Endodermal cell (in vitro differentiated cells): ENCODE results near the gene UBE2D4. TPM values are rescaled to one million over a fixed set of nuclear protein-coding genes. Genes with fewer than 3 reads are reported as not detected.

Experiments used
- DNase-seq: peaks from one replicate; pipeline ENCODE4 v3.0.0-alpha.2; 2017
- H3K27ac ChIP-seq: 2 replicates; pipeline ENCODE4 v1.5.1; 2013; ENCODE audit warnings: mild to moderate bottlenecking, low read depth, low read length, moderate library complexity
- H3K27me3 ChIP-seq: 2 replicates; pipeline ENCODE4 v1.6.1; 2013; ENCODE audit warnings: mild to moderate bottlenecking, low read length, moderate library complexity; ENCODE audit not compliant: insufficient read depth, control insufficient read depth, poor library complexity, severe bottlenecking
- H3K36me3 ChIP-seq: 2 replicates; pipeline ENCODE4 v1.7.0; 2013; ENCODE audit warnings: mild to moderate bottlenecking, low read length, moderate library complexity; ENCODE audit not compliant: control insufficient read depth, insufficient read depth
- H3K4me1 ChIP-seq: one replicate; pipeline ENCODE4 v1.7.0; 2013; ENCODE audit warnings: low read length; ENCODE audit not compliant: control insufficient read depth, insufficient read depth
- H3K4me3 ChIP-seq: 2 replicates; pipeline ENCODE4 v1.5.1; 2013; ENCODE audit warnings: mild to moderate bottlenecking, low read length, moderate library complexity
- H3K9ac ChIP-seq: 2 replicates; pipeline ENCODE4 v1.6.1; 2013; ENCODE audit warnings: mild to moderate bottlenecking, low read length, moderate library complexity; ENCODE audit not compliant: poor library complexity, severe bottlenecking; ENCODE audit errors: extremely low read depth
- H3K9me3 ChIP-seq: 2 replicates; pipeline ENCODE4 v1.6.1; 2013; ENCODE audit warnings: mild to moderate bottlenecking, low read length, moderate library complexity; ENCODE audit not compliant: control insufficient read depth
- H3K27ac Mint-ChIP-seq: 2 replicates; pipeline ENCODE4 v1.8.0; 2020; ENCODE audit warnings: mixed read lengths
- H3K27me3 Mint-ChIP-seq: 2 replicates; pipeline ENCODE4 v1.8.0; 2021; ENCODE audit warnings: mild to moderate bottlenecking, mixed read lengths; ENCODE audit not compliant: insufficient read depth
- H3K36me3 Mint-ChIP-seq: 2 replicates; pipeline ENCODE4 v1.8.0; 2020; ENCODE audit warnings: low read depth, mixed read lengths
- H3K4me1 Mint-ChIP-seq: 2 replicates; pipeline ENCODE4 v1.8.0; 2020; ENCODE audit warnings: mixed read lengths
- H3K4me3 Mint-ChIP-seq: 2 replicates; pipeline ENCODE4 v1.8.0; 2020; ENCODE audit warnings: mild to moderate bottlenecking, moderate library complexity, mixed read lengths
- H3K9me3 Mint-ChIP-seq: 2 replicates; pipeline ENCODE4 v1.8.0; 2020; ENCODE audit warnings: mild to moderate bottlenecking, mixed read lengths
- CTCF ChIP-seq: fragments of 200-600 bp; sonication (generic); conservative IDR thresholded peaks from 2 replicates; pipeline ENCODE4 v1.5.0; 2021; ENCODE audit warnings: antibody characterized with exemption, mild to moderate bottlenecking
- WGBS, 2 experiments: methylation state at CpG; one replicate each; pipeline versions ENCODE4 v1.1.5 to v1.1.7; 2013; ENCODE audit warnings: missing lambda C conversion rate in 2 of 2, mixed read lengths in 1 of 2; ENCODE audit not compliant: insufficient coverage in 1 of 2, insufficient read length in 1 of 2; 5-methylcytosine and 5-hydroxymethylcytosine counted together
- total RNA-seq, 2 donors: library from RNA; stranded (reverse); fragmentation: NEBNext Ultra II Directional in 1 of 2; extraction: Animal tissue kit (Norgen Biotek cat#: 25700) in 1 of 2; gene quantifications; 2 replicates in 1 of 2; 3 replicates in 1 of 2; pipeline ENCODE4 v1.2.1, GENCODE V29; 2021

The UBE2D4 gene
- total RNA-seq, 2 donors from 2014 or later: 10.0 to 10.7 TPM

DNA sequence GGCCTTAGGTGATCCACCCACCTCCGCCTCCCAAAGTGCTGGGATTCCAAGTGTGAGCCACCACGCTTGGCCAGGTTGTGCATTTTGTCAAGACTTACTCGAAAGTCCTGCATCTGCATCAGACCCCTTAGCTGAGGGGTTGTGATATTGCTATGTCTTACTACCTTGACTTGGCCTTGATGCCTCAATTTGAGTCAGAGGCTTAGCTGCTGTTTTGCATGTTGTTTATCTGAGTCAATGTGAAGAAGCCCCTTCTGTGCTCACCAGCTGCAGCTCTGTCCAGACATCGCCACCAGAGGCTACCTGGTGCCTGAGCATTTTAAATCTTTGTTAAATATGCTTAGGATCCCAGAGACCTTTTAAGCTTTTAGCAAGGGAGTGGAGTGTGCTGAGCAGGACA is 18.1 kb downstream of the UBE2D4 start:
- Histone ChIP-seq H3K9ac (no peak overlapping the region), H3K4me1 (peaks cover 7% of the 10 kb centered on the region), H3K4me3 (no peak overlapping the region), H3K9me3 (no peaks in the 10 kb centered on the region), H3K27me3 (no peaks in the 10 kb centered on the region), H3K27ac (no peak overlapping the region), H3K36me3 (no peaks in the 10 kb centered on the region)
- no peak overlapping the region for H3K4me3 Mint-ChIP-seq
- H3K4me1 Mint-ChIP-seq: peaks cover 15% of the 10 kb centered on the region
- no peaks in the 10 kb centered on the region for H3K9me3 Mint-ChIP-seq
- no peak overlapping the region for H3K27ac Mint-ChIP-seq
- H3K36me3 Mint-ChIP-seq: peaks cover 13% of the 10 kb centered on the region
- 93 to 100% methylated on average over 2 to 4 of the region's 4 CpGs for WGBS, 2 experiments
- peak; percentile 16 for TF ChIP-seq CTCF
- H3K27me3 Mint-ChIP-seq: no peaks in the 10 kb centered on the region
- peak; percentile 45 for DNase-seq

- Mint-ChIP-seq H3K27me3 (no peaks in the 10 kb centered on the region), H3K4me3 (no peak overlapping the region), H3K27ac (no peak overlapping the region), H3K36me3 (peaks cover 13% of the 10 kb centered on the region), H3K9me3 (no peaks in the 10 kb centered on the region), H3K4me1 (peaks cover 3% of the 10 kb centered on the region)
- no peak overlapping the region for H3K27ac ChIP-seq
- no peak for TF ChIP-seq CTCF
- no peaks in the 10 kb centered on the region for H3K4me1 ChIP-seq
- no peaks in the 10 kb centered on the region for H3K27me3 ChIP-seq
- H3K4me3 ChIP-seq: no peak overlapping the region
- H3K9me3 ChIP-seq: no peaks in the 10 kb centered on the region
- no peak for DNase-seq
- no peaks in the 10 kb centered on the region for H3K36me3 ChIP-seq
- WGBS, 2 experiments: 98% methylated on average over 3 of the region's 3 CpGs; no CpG with 5 or more reads in 1 of the 2 experiments
- H3K9ac ChIP-seq: no peak overlapping the region
These were observed 25.8 kb downstream of the UBE2D4 start for GRCh38 chr7:43952028-43952427.

DNA sequence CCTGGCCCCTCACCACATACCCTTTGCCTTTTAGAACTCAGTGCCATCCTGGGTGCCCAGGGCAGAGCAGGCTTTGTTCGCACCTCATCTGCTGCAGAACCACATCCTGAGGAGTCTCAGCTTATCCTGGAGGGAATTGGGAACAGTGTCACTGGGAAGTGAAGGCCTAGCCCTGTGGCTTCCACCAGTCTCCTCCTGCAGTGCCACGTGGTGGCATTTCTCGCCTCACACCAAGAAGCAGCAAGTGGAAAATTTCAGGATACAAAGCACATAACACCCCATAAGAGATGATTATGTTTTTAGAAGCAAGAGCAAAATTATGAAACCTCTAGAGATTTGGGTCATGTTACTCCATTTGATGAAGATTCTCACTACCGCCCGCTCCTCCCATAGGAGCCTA is 26.8 kb downstream of the UBE2D4 start:
- TF ChIP-seq CTCF: no peak
- Mint-ChIP-seq H3K4me3 (no peak overlapping the region), H3K4me1 (peaks cover 3% of the 10 kb centered on the region), H3K36me3 (peaks cover 5% of the 10 kb centered on the region), H3K27ac (no peak overlapping the region), H3K27me3 (no peaks in the 10 kb centered on the region), H3K9me3 (no peaks in the 10 kb centered on the region)
- WGBS, 2 experiments: 84 to 100% methylated on average over 2 to 5 of the region's 5 CpGs
- Histone ChIP-seq H3K27me3 (no peaks in the 10 kb centered on the region), H3K4me3 (no peak overlapping the region), H3K9me3 (no peaks in the 10 kb centered on the region), H3K36me3 (no peaks in the 10 kb centered on the region), H3K9ac (no peak overlapping the region), H3K4me1 (no peaks in the 10 kb centered on the region), H3K27ac (no peak overlapping the region)
- no peak for DNase-seq
